HG03103 (cell line): ENCODE results near the gene KLF11.
"Not testable (repeated sequence)": the region's sequence is repeated elsewhere in the genome, so short reads cannot be mapped to it uniquely, and the experiment has no call there.

ENCODE experiments used
- ATAC-seq: cut with Tn5 transposase; IDR thresholded peaks from one replicate; pipeline ENCODE4 v1.9.1; 2021; ENCODE audit warnings: low read depth; ENCODE audit not compliant: unreplicated experiment

Gene KLF11

GRCh38 chr2:10008809-10009176 lies 34.6 kb upstream of the KLF11 start:
- ATAC-seq: no peak

GRCh38 chr2:10009271-10009810 lies 34.0 kb upstream of the KLF11 start:
- ATAC-seq: no peak

- no peak for ATAC-seq
Measured at GRCh38 chr2:10009811-10010781, 33.3 kb upstream of the KLF11 start.

GRCh38 chr2:10010861-10011605 lies 32.3 kb upstream of the KLF11 start:
- not testable (repeated sequence) for ATAC-seq

GRCh38 chr2:10011606-10012325 lies 31.6 kb upstream of the KLF11 start:
- ATAC-seq: not testable (repeated sequence)

GRCh38 chr2:10012366-10012962 lies 30.9 kb upstream of the KLF11 start:
- not testable (repeated sequence) for ATAC-seq

- no peak for ATAC-seq
Measured at GRCh38 chr2:10012963-10013461, 30.3 kb upstream of the KLF11 start.

- ATAC-seq: not testable (repeated sequence)
Measured at GRCh38 chr2:10013651-10014417, 29.5 kb upstream of the KLF11 start.

GRCh38 chr2:10014418-10015190 lies 28.7 kb upstream of the KLF11 start:
- ATAC-seq: no peak

- not testable (repeated sequence) for ATAC-seq
Measured at GRCh38 chr2:10015376-10015989, 27.9 kb upstream of the KLF11 start.

- no peak for ATAC-seq
Measured at GRCh38 chr2:10016001-10016801, 27.1 kb upstream of the KLF11 start.

GRCh38 chr2:10016802-10017258 lies 26.5 kb upstream of the KLF11 start:
- no peak for ATAC-seq

GRCh38 chr2:10017313-10017941 lies 25.9 kb upstream of the KLF11 start:
- ATAC-seq: no peak

GRCh38 chr2:10019174-10019573 lies 24.2 kb upstream of the KLF11 start:
- ATAC-seq: no peak

GRCh38 chr2:10019602-10020400 lies 23.5 kb upstream of the KLF11 start:
- no peak for ATAC-seq

- no peak for ATAC-seq
Measured at GRCh38 chr2:10022041-10022421, 21.3 kb upstream of the KLF11 start.
